WERI-Rb-1 (cell line): ENCODE measurements around the gene EDN1.

Experiments used
- DNase-seq: peaks from one replicate; pipeline ENCODE4 v3.0.0-alpha.2; 2020
- H3K27ac ChIP-seq: fragments of 250-450 bp; sonication (Bioruptor Pico); 2 replicates; pipeline ENCODE4 v1.5.1; 2020; ENCODE audit warnings: mild to moderate bottlenecking, moderate library complexity
- H3K27me3 ChIP-seq: fragments of 250-450 bp; sonication (Bioruptor Pico); 2 replicates; pipeline ENCODE4 v1.5.1; 2021; ENCODE audit warnings: mild to moderate bottlenecking, low read depth, moderate library complexity; ENCODE audit not compliant: insufficient read depth, severe bottlenecking
- H3K36me3 ChIP-seq: fragments of 250-450 bp; sonication (Bioruptor Pico); 2 replicates; pipeline ENCODE4 v1.5.1; 2020; ENCODE audit warnings: mild to moderate bottlenecking, moderate library complexity
- H3K4me3 ChIP-seq: 2 replicates; pipeline ENCODE4 v1.5.1; 2011; ENCODE audit warnings: low read depth, mild to moderate bottlenecking, control low read depth, low read length
- H3K9me3 ChIP-seq: fragments of 250-450 bp; sonication (Bioruptor Pico); 2 replicates; pipeline ENCODE4 v1.5.1; 2021; ENCODE audit warnings: mild to moderate bottlenecking, moderate library complexity; ENCODE audit not compliant: severe bottlenecking
- CTCF ChIP-seq: IDR thresholded peaks from 2 replicates; pipeline ENCODE4 v1.5.1; 2011; ENCODE audit warnings: low read depth, mild to moderate bottlenecking, control low read depth, inconsistent platforms, low read length

Gene EDN1

DNA sequence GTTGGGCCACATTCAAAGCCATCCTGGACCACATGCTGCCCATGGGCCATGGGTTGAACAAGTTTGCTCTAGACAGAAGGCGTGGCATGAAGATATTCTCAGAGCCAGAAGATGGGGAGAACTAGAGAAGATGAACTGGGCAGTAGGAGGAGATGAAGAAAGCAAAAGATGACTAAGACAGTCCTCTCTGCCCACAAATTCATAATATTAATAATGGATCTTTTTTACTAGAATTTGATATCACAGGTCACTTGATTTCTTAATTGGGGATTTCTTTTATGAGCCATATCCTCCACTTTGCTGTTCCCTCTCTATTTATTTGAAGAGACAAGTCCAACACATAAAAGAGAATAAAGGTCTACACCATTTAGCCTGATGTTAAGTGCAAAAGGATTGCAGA, 25.5 kb upstream of the EDN1 start:
- no peaks in the 10 kb centered on the region for H3K36me3 ChIP-seq
- no peak for DNase-seq
- H3K9me3 ChIP-seq = no peaks in the 10 kb centered on the region
- peaks cover 9% of the 10 kb centered on the region for H3K27me3 ChIP-seq
- no peak for TF ChIP-seq CTCF
- H3K4me3 ChIP-seq = no peak overlapping the region
- H3K27ac ChIP-seq = no peak overlapping the region

DNA sequence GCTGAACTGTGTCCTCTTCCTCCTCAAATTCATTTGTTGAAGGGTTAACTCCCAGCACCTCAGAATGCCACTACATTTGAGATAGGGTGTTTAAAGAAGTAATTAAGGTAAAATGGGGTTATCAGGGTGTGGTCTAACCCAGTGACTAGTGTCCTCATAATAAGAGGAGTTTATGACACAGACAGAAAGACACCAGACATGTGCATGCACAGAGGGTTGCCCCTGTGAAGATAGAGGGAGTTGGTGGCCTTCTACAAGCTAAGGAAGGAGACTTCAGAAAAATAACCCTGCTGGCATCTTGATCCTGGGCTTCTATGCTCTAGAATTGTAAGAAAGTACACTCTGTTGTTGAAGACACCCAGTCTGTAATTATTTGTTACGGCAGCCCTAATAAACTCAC, 24.9 kb upstream of the EDN1 start:
- no peak for DNase-seq
- Histone ChIP-seq H3K27ac (no peak overlapping the region), H3K4me3 (no peak overlapping the region), H3K36me3 (no peaks in the 10 kb centered on the region), H3K9me3 (no peaks in the 10 kb centered on the region), H3K27me3 (peaks cover 7% of the 10 kb centered on the region)
- TF ChIP-seq CTCF = no peak

GRCh38 chr6:12265791-12266190, 24.4 kb upstream of the EDN1 start:
- no peak for DNase-seq
- peaks cover 6% of the 10 kb centered on the region for H3K27me3 ChIP-seq
- no peak for TF ChIP-seq CTCF

DNA sequence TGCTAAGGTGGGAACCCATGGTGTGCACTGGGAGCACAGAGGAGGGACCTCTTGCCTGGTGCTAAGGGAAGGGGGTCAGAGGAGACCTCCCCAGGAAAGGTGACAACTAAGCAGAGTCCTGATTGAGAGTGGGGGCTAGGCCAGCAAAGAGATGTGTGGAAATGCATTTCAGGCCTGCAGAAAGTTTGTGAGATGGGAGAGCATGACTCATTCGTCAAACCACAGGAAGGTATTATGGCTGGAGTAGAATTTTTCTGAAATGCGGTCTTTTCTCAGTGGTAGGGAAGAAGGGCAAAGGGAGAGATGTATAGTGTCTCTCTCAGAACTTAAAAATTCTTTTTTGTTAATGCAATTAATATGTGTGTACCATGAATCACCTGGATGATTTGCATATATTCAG, 23.6 kb upstream of the EDN1 start:
- Histone ChIP-seq H3K9me3 (no peaks in the 10 kb centered on the region), H3K36me3 (no peaks in the 10 kb centered on the region), H3K4me3 (no peak overlapping the region), H3K27ac (no peak overlapping the region), H3K27me3 (peaks cover 6% of the 10 kb centered on the region)
- no peak for DNase-seq
- TF ChIP-seq CTCF = no peak

More at GRCh38 chr6:12265791-12266190, 24.4 kb upstream of the EDN1 start:
- Histone ChIP-seq H3K4me3 (no peak overlapping the region), H3K9me3 (no peaks in the 10 kb centered on the region), H3K27ac (no peak overlapping the region), H3K36me3 (no peaks in the 10 kb centered on the region)

DNA sequence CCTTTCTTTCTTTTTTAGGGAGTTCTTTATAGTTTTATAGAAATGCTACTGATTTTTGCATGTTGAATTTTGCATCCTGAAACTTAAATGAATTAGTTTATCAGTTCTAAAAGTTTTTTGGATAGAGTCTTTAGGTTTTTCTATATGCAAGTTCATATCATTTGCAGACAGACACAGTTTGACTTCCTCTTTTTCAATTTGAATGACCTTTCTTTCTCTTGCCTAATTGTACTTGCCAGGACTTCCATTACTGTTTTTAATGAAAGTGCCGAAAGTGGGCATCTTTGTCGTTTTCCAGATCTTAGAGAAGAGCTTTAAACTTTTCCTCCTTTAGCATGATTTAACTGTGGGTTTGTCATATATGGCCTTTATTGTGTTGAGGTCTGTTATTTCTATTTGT, 21.1 kb upstream of the EDN1 start:
- TF ChIP-seq CTCF = no peak
- H3K9me3 ChIP-seq = no peaks in the 10 kb centered on the region
- no peaks in the 10 kb centered on the region for H3K36me3 ChIP-seq
- H3K4me3 ChIP-seq = no peak overlapping the region
- peaks cover 9% of the 10 kb centered on the region for H3K27me3 ChIP-seq
- no peak overlapping the region for H3K27ac ChIP-seq
- no peak for DNase-seq

DNA sequence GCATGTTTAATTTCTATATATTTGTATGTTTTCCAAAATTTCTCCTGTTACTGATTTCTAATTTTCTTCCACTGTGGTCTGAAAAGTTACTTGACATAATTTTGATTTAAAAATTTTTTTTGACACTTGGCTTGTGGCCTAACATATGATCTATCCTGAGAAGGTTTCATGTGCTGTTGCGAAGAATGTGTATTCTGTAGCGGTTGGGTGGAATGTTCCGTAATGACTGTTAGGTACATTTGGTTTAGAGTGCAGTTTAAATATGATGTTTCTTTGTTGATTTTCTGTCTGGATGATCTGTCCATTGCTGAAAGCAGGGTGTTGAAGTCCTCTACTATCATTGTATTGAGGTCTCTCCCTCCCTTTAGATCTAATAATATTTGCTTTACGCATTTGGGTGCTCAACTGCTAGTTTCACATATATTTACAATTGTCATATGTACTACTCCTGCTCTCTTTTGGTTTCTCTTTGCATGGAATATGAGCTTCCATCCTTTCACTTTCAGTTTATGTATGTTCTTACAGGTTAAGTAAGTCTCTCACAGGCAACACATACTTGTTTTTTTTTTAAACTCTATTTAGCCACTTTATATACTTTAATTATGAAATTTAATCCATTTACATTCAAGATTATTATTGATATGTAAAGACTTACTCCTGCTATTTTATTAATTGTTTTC, 19.5 kb upstream of the EDN1 start:
- TF ChIP-seq CTCF = no peak
- no peak for DNase-seq
- no peak overlapping the region for H3K27ac ChIP-seq
- no peak overlapping the region for H3K4me3 ChIP-seq
- H3K9me3 ChIP-seq = no peaks in the 10 kb centered on the region
- no peaks in the 10 kb centered on the region for H3K36me3 ChIP-seq
- H3K27me3 ChIP-seq = peaks cover 5% of the 10 kb centered on the region
